ENCODE measurements around the gene ZSCAN10. TPM values are rescaled to one million over a fixed set of nuclear protein-coding genes. Genes with fewer than 3 reads are reported as not detected.

Gene ZSCAN10
- total RNA-seq, 1 experiment from 2014 or later: not detected

GRCh38 chr16:3059723-3060242, 39.3 kb downstream of the ZSCAN10 start:
- peak overlapping the region; percentile 81 for H3K4me3 Mint-ChIP-seq (ENCODE audit: unreplicated experiment)
- POLR2A ChIA-PET: interaction anchor here (1.1 kb wide), 1 partner anchor 75 kb away, joined by 5 read pairs; the partner anchor contains the start of gene ZNF213
- peak overlapping the region; percentile 90 for H3K27ac Mint-ChIP-seq (ENCODE audit: unreplicated experiment)
- TSS peak; percentile 86 for BruUV-seq (replicated peaks)
- CTCF ChIA-PET: interaction anchor here (0.6 to 2.7 kb wide), 13 partner anchors 14 to 98 kb away, joined by 3 to 44 read pairs (median 6); partner anchors contain the start of genes TNFRSF12A, ZNF205, ZNF213 and ZSCAN10
- H3K4me1 Mint-ChIP-seq (ENCODE audit: low read depth, unreplicated experiment): no peaks in the 10 kb centered on the region
- H3K9me3 Mint-ChIP-seq (ENCODE audit: unreplicated experiment): no peaks in the 10 kb centered on the region
- no peak for TF ChIP-seq CTCF (IDR thresholded peaks at IDR 0.05; ENCODE audit: insufficient read depth in 1 of 2, low read depth in 1 of 2, low read length in 1 of 2, severe bottlenecking in 1 of 2, unreplicated experiment in 1 of 2)
- Histone ChIP-seq H3K27me3 (replicated peaks; ENCODE audit: control insufficient read depth, insufficient read depth, low read length) (no peaks in the 10 kb centered on the region), H3K36me3 (ENCODE audit: control insufficient read depth, insufficient read depth, low read length) (no peaks in the 10 kb centered on the region), H3K4me1 (peaks cover 21% of the 10 kb centered on the region), H3K4me3 (ENCODE audit: low read depth, low read length) (peak overlapping the region; percentile 91), H3K9me3 (no peaks in the 10 kb centered on the region)
- no peaks in the 10 kb centered on the region for H3K27me3 Mint-ChIP-seq (ENCODE audit: insufficient read depth, unreplicated experiment)
- DNase-seq: no peak
- no peaks in the 10 kb centered on the region for H3K36me3 Mint-ChIP-seq (ENCODE audit: insufficient read depth, unreplicated experiment)
- intact Hi-C loops (cut with micrococcal nuclease; ENCODE audit: unreplicated experiment): loop anchor here (1.0 to 2.0 kb wide), 3 partner anchors 47 to 70 kb away; no protein-coding TSS in a partner anchor

- Mint-ChIP-seq H3K4me3 (ENCODE audit: unreplicated experiment) (peak overlapping the region; percentile 81), H3K36me3 (ENCODE audit: insufficient read depth, unreplicated experiment) (no peaks in the 10 kb centered on the region), H3K27me3 (ENCODE audit: insufficient read depth, unreplicated experiment) (no peaks in the 10 kb centered on the region), H3K27ac (ENCODE audit: unreplicated experiment) (peak overlapping the region; percentile 90), H3K9me3 (ENCODE audit: unreplicated experiment) (no peaks in the 10 kb centered on the region), H3K4me1 (ENCODE audit: low read depth, unreplicated experiment) (no peaks in the 10 kb centered on the region)
- no TSS peak for BruUV-seq (replicated peaks)
- DNase-seq: peak; percentile 94 to 95
- no peaks in the 10 kb centered on the region for H3K27me3 ChIP-seq (replicated peaks; ENCODE audit: control insufficient read depth, insufficient read depth, low read length)
- ChIA-PET POLR2A (interaction anchor here (0.6 to 1.1 kb wide), 4 partner anchors 36 to 76 kb away, joined by 3 to 11 read pairs (median 6); partner anchors contain the start of gene ZNF213), CTCF (interaction anchor here (0.6 to 2.7 kb wide), 21 partner anchors 12 to 100 kb away, joined by 3 to 44 read pairs (median 5); partner anchors contain the start of genes MMP25, TNFRSF12A, ZNF205 and ZNF213)
- intact Hi-C loops (cut with micrococcal nuclease; ENCODE audit: unreplicated experiment): loop anchor here (1.0 to 2.0 kb wide), 3 partner anchors 48 to 70 kb away; no protein-coding TSS in a partner anchor
- no peaks in the 10 kb centered on the region for H3K9me3 ChIP-seq
- peak; percentile 70 to 93 for TF ChIP-seq CTCF (IDR thresholded peaks at IDR 0.05; ENCODE audit: insufficient read depth in 1 of 2, low read depth in 1 of 2, low read length in 1 of 2, severe bottlenecking in 1 of 2, unreplicated experiment in 1 of 2)
- H3K4me1 ChIP-seq: peaks cover 15% of the 10 kb centered on the region
- H3K36me3 ChIP-seq (ENCODE audit: control insufficient read depth, insufficient read depth, low read length): no peaks in the 10 kb centered on the region
- peak overlapping the region; percentile 91 for H3K4me3 ChIP-seq (ENCODE audit: low read depth, low read length)
These were observed 39.9 kb downstream of the ZSCAN10 start for GRCh38 chr16:3059041-3059722.
